ENCODE measurements around the gene STK32B.

GRCh38 chr4:5186271-5187064 is 135.2 kb downstream of the STK32B start:
- TF ChIP-seq REST (IDR thresholded peaks at IDR 0.05; ENCODE audit: low read depth) (no peak), EP300 (IDR thresholded peaks at IDR 0.05; ENCODE audit: borderline replicate concordance) (no peak), CEBPB (IDR thresholded peaks at IDR 0.05) (no peak), MAX (IDR thresholded peaks at IDR 0.05) (no peak), YY1 (IDR thresholded peaks at IDR 0.05; ENCODE audit: low read depth) (no peak), RAD21 (IDR thresholded peaks at IDR 0.05; ENCODE audit: low read depth) (no peak), FOXM1 (IDR thresholded peaks at IDR 0.05; ENCODE audit: borderline replicate concordance, low read depth) (no peak), ZBTB7A (IDR thresholded peaks at IDR 0.05; ENCODE audit: low read depth) (no peak), TEAD4 (IDR thresholded peaks at IDR 0.05) (no peak), EGR1 (IDR thresholded peaks at IDR 0.05) (no peak), TAF1 (IDR thresholded peaks at IDR 0.05; ENCODE audit: low read depth) (no peak)

Measured in Ishikawa (cell line).